VCaP (cell line): ENCODE results near the gene CIB4.
A peak's percentile ranks its signal among the peaks of the same experiment; 100 is the strongest.
"Not testable (repeated sequence)": the region's sequence is repeated elsewhere in the genome, so short reads cannot be mapped to it uniquely, and the experiment has no call there.

Experiments
- H3K27ac ChIP-seq: fragments of 450-650 bp; 2 replicates; pipeline ENCODE4 v1.5.1; 2017
- TF ChIP-seq, protein P1 (sequence below): fragments of 450-650 bp; conservative IDR thresholded peaks from 2 replicates; pipeline ENCODE4 v1.5.1; 2017; ENCODE audit warnings: mild to moderate bottlenecking, moderate library complexity

Gene CIB4

DNA sequence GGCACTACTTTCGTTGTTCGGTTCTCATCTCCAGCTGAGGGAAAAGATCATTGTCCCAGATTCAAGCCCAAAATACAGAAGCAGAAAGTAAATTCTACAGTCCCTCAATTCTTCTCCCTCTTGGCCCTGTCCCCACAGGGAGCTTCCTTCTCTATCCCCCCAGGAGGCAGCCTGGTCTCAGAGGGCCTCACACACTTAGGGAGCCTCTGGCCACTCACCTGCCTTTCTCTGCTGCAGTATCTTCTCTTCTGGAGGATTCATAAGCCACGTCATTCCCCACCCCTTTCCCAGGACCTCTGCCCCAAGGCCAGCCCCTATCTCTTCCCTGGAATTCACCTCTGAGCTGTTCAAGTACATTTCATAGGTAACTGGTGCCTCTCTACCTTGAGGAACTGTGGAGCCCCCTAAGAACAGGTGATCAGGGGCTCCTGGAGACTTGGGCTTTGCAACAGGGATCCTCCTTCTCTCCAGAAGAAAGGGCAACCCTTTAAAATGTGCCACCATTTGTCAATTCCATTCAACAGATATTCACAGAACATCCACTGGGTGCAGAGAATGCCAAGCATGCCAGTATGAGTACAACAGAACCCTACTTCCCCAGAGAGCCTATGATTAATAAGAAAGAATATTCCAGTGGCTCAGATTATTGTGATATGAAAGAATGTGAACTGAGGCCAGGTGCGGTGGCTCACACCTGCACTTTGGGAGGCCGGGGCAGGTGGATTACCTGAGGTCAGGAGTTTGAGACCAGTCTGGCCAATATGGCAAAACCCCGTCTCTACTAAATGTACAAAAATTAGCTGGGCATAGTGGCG is 72.9 kb downstream of the CIB4 start:
- no peak overlapping the region for H3K27ac ChIP-seq
- TF ChIP-seq, protein P1, sequence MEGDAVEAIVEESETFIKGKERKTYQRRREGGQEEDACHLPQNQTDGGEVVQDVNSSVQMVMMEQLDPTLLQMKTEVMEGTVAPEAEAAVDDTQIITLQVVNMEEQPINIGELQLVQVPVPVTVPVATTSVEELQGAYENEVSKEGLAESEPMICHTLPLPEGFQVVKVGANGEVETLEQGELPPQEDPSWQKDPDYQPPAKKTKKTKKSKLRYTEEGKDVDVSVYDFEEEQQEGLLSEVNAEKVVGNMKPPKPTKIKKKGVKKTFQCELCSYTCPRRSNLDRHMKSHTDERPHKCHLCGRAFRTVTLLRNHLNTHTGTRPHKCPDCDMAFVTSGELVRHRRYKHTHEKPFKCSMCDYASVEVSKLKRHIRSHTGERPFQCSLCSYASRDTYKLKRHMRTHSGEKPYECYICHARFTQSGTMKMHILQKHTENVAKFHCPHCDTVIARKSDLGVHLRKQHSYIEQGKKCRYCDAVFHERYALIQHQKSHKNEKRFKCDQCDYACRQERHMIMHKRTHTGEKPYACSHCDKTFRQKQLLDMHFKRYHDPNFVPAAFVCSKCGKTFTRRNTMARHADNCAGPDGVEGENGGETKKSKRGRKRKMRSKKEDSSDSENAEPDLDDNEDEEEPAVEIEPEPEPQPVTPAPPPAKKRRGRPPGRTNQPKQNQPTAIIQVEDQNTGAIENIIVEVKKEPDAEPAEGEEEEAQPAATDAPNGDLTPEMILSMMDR, result no peak

DNA sequence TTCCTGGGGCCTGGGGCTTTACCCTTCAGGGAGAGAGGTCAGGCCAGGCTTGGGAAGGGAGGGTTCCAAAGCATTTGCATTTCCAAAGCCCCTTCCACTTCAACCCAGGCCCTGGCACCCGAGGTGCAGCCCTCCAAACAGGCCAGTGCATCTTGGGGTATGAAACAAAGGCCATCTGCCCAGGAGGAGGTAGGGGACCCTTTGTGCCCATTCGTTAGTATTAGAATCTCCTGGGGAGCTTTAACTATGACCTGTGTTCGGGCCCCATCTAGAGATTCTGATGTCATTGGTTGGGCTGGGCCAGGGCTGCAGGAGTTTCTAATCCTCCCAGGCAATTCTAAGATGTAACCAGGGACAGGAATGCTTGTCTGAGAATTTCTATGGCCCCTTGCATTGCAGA is 73.6 kb downstream of the CIB4 start:
- no peak overlapping the region for H3K27ac ChIP-seq
- TF ChIP-seq, protein P1, result no peak

DNA sequence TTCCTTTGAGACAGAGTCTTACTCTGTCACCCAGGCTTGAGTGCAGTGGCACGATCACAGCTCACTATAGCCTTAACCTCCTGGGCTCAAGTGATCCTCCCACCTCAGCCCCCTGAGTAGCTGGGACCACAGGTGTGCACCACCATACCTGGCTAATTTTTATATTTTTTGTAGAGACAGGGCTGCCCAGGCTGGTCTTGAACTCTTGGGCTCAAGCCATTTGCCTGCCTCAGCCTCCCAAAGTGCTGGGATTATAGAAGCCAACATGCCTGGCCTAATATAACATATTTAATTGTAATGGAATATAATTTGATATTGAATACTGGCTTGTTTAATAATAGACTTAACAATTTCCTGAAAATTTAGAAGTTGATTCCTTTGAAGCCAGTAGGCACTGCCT is 74.4 kb downstream of the CIB4 start:
- not testable (repeated sequence) for H3K27ac ChIP-seq

DNA sequence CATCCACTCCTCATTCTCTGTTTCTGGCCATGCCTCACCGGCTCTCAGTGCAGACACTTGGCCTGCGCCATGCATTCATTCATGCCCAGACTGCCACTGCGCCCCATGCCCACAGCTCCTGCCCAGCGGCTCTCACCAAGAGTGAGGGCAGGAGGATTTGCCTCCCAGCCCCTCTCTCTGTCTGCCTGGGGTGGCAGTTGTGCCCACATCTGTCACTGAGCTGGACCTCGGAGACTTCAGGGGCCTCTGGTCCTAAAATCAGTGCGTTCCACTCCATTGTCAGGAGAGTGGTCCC is 75.1 kb downstream of the CIB4 start:
- no peak overlapping the region for H3K27ac ChIP-seq

DNA sequence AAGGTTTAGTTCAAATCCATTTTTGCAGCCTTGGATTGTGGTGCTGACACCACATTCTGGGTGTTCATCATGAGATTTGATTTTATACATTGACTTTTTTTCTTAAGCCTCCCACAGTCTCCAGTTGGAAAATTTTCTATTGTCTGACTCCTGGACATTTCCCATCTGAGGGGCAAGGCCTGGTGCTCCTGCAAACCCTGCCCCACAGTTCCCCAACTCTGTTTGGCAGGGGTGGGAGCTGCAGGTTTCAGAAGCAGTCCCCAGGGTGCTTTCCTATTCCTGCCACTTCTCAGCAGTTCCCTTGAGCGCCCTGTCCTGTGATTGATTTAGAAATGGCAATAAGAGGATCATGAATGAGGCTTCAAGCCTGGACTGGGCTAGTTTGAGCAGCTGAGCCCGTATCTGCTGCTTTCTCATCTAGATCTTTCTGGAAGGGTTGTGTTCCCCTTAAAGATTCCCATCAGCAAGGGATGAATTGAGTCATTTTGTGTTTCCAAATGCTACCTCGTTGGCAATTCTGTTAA is 77.0 kb downstream of the CIB4 start:
- TF ChIP-seq, protein P1, result no peak
- no peak overlapping the region for H3K27ac ChIP-seq

More for the DNA sequence above, 75.1 kb downstream of the CIB4 start:
- TF ChIP-seq, protein P1, result no peak

DNA sequence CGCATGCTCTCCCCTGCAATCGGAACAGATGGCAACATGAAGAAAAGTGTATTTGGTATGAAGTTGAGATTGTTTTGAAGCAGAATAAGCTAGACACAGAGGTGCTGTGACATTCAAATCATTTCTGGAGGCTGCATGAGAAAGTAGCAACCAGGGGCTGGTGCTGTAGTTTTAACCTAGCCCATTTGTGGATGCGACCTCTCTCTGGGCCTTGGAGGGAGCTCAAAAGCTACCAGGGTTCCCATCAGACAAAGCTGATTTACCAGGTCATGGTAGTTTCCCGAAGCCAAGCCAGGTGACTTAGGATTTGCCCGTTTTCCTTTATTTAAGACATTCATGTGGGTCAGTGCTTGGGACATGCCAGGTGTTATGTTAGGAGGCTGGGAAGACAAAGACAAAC is 77.5 kb downstream of the CIB4 start:
- TF ChIP-seq, protein P1, result no peak
- H3K27ac ChIP-seq, result no peak overlapping the region

DNA sequence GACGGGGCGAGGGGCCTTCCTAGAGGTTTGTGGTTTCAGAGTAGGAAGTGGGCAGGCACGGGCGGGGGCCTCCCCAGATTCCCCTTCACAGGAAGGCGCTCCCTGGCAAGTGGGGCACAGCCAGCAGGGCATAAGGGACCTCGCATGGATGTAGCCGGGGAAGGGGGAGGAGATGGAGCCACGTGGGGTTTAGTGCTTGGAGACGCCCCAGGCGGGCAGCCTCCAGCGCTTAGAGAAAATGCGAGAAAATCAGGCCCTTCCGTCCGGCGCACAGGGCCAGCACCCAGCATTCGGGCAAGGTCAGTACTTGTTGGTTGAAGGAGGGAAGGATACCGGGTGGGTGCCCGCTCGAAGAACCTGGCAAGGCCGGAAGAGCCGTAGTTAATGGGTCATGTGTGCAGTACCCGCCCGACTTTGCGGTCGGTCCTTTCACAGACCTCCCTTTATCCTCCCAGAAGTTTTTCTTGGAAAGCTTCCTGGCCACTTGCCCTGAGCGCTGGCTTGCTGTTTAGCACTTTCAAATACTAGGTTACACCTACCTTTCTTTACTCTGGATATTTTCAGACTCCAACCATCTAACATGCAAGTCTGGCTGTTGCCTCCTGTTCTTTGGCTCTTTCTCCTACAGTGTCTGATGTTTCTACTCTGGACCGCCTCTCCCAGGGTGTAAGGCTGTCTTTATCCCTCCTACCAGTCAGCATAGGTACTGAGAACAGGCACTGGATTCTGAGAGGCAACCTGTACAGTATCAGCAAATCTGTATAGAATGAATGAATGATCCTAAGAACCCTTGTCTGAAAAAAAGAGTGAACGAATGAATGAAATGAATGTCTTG is 78.1 kb downstream of the CIB4 start:
- peak overlapping the region; percentile 41; the same call in 1 of the 2 replicates for H3K27ac ChIP-seq
- TF ChIP-seq, protein P1, result no peak
